DOHH2 (cell line): ENCODE data around the gene CALHM6.

Source experiments
- H3F3A ChIP-seq: fragments of 200-600 bp; sonication (generic), shearing (Covaris generic); 2 replicates; pipeline ENCODE4 v1.6.0; 2016; ENCODE audit warnings: antibody characterized with exemption, mild to moderate bottlenecking; ENCODE audit not compliant: control insufficient read depth, insufficient read depth
- H3K27ac ChIP-seq: fragments of 200-600 bp; sonication (generic); 2 replicates; pipeline ENCODE4 v1.5.1; 2014; ENCODE audit warnings: low read depth, mild to moderate bottlenecking, low read length, moderate library complexity
- H3K27me3 ChIP-seq: fragments of 200-600 bp; sonication (generic); 2 replicates; pipeline ENCODE4 v1.6.1; 2014; ENCODE audit warnings: mild to moderate bottlenecking, low read length, mixed read lengths; ENCODE audit not compliant: control insufficient read depth
- H3K36me3 ChIP-seq: fragments of 200-600 bp; sonication (generic); 2 replicates; pipeline ENCODE4 v1.6.1; 2014; ENCODE audit warnings: mild to moderate bottlenecking, low read length, moderate library complexity, mixed read lengths; ENCODE audit not compliant: control insufficient read depth
- H3K4me1 ChIP-seq: fragments of 200-600 bp; sonication (generic); 2 replicates; pipeline ENCODE4 v1.6.1; 2014; ENCODE audit warnings: mild to moderate bottlenecking, low read length, mixed read lengths; ENCODE audit not compliant: control insufficient read depth
- H3K4me2 ChIP-seq: fragments of 200-600 bp; sonication (generic); 2 replicates; pipeline ENCODE4 v1.6.0; 2014; ENCODE audit warnings: mild to moderate bottlenecking, low read length, moderate library complexity
- H3K4me3 ChIP-seq: fragments of 200-600 bp; sonication (generic); 2 replicates; pipeline ENCODE4 v1.5.1; 2014; ENCODE audit warnings: mild to moderate bottlenecking, low read length, mixed read lengths
- H3K79me2 ChIP-seq: fragments of 200-600 bp; sonication (generic); 2 replicates; pipeline ENCODE4 v1.6.1; 2014; ENCODE audit warnings: mild to moderate bottlenecking, low read length, mixed read lengths; ENCODE audit not compliant: control insufficient read depth
- H3K9me2 ChIP-seq: fragments of 200-600 bp; sonication (generic); replicated peaks from 2 replicates; pipeline ENCODE4 v1.6.1; 2014; ENCODE audit warnings: mild to moderate bottlenecking, low read length, mixed read lengths; ENCODE audit not compliant: control insufficient read depth
- H3K9me3 ChIP-seq: fragments of 200-600 bp; sonication (generic); 2 replicates; pipeline ENCODE4 v1.6.1; 2014; ENCODE audit warnings: antibody characterized with exemption, low read length, mixed read lengths; ENCODE audit not compliant: control insufficient read depth, insufficient read depth
- H4K20me1 ChIP-seq: fragments of 200-600 bp; sonication (generic); 2 replicates; pipeline ENCODE4 v1.6.0; 2014; ENCODE audit warnings: low read depth, mild to moderate bottlenecking, antibody characterized with exemption, low read length, moderate library complexity; ENCODE audit not compliant: control insufficient read depth, insufficient read depth
- CTCF ChIP-seq: fragments of 200-600 bp; sonication (generic); IDR thresholded peaks from one replicate; pipeline ENCODE4 v1.5.1; 2014; ENCODE audit warnings: antibody characterized with exemption, mild to moderate bottlenecking, low read depth, low read length; ENCODE audit not compliant: poor library complexity, severe bottlenecking
- EZH2phosphoT487 ChIP-seq: fragments of 200-600 bp; sonication (generic); IDR thresholded peaks from 2 replicates; pipeline ENCODE4 v1.6.1; 2017; ENCODE audit warnings: borderline replicate concordance, mild to moderate bottlenecking, antibody characterized with exemption, low read length, moderate library complexity, mixed read lengths

The CALHM6 gene

GRCh38 chr6:116444092-116444491, 17.1 kb upstream of the CALHM6 start:
- Histone ChIP-seq H3K27me3 (peaks cover 30% of the 10 kb centered on the region), H3F3A (no peaks in the 10 kb centered on the region), H3K4me1 (peaks cover under 1% of the 10 kb centered on the region; the same call in 1 of the 2 replicates), H3K79me2 (no peaks in the 10 kb centered on the region), H3K9me3 (no peaks in the 10 kb centered on the region), H4K20me1 (no peaks in the 10 kb centered on the region), H3K4me2 (no peak overlapping the region), H3K27ac (no peak overlapping the region), H3K4me3 (no peak overlapping the region), H3K9me2 (no peaks in the 10 kb centered on the region), H3K36me3 (no peaks in the 10 kb centered on the region)
- TF ChIP-seq CTCF (peak; percentile 66), EZH2phosphoT487 (no peak)

DNA sequence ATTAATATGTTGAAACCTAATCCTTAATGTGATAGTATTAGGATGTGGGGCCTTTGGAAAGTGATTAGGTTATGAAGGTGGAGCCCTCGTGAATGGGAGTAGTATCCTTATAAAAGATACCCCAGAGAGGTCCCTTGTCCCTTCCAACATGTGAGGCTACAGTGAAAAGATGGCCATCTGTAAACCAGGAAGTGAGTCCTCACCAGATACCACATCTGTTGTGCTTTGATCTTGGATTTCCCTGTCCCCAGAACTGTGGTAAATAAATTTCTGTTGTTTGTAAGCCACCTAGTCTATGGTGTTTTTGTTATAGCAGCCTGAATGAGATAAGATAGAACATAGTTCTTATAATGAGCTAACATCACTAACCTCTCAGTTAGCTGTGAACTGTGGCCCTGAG, 16.6 kb upstream of the CALHM6 start:
- no peaks in the 10 kb centered on the region for H3K79me2 ChIP-seq

GRCh38 chr6:116445102-116445501, 16.1 kb upstream of the CALHM6 start:
- Histone ChIP-seq H3K27ac (no peak overlapping the region), H3K4me3 (no peak overlapping the region), H3K9me3 (no peaks in the 10 kb centered on the region), H3K4me2 (no peak overlapping the region), H3K9me2 (no peaks in the 10 kb centered on the region), H3K27me3 (peaks cover 35% of the 10 kb centered on the region), H3K79me2 (no peaks in the 10 kb centered on the region), H4K20me1 (no peaks in the 10 kb centered on the region), H3K4me1 (no peaks in the 10 kb centered on the region), H3K36me3 (no peaks in the 10 kb centered on the region), H3F3A (no peaks in the 10 kb centered on the region)
- TF ChIP-seq EZH2phosphoT487 (no peak), CTCF (no peak)

More for the DNA sequence above, 16.6 kb upstream of the CALHM6 start:
- no peak overlapping the region for H3K4me3 ChIP-seq
- no peaks in the 10 kb centered on the region for H3F3A ChIP-seq
- H3K4me1 ChIP-seq, result no peaks in the 10 kb centered on the region
- no peak overlapping the region for H3K4me2 ChIP-seq
- no peaks in the 10 kb centered on the region for H3K9me2 ChIP-seq
- H3K9me3 ChIP-seq, result no peaks in the 10 kb centered on the region
- no peaks in the 10 kb centered on the region for H3K36me3 ChIP-seq
- H4K20me1 ChIP-seq, result no peaks in the 10 kb centered on the region
- H3K27ac ChIP-seq, result no peak overlapping the region
- TF ChIP-seq EZH2phosphoT487 (no peak), CTCF (no peak)
- H3K27me3 ChIP-seq, result peaks cover 34% of the 10 kb centered on the region

GRCh38 chr6:116446399-116446798, 14.8 kb upstream of the CALHM6 start:
- Histone ChIP-seq H3K9me3 (no peaks in the 10 kb centered on the region), H3K36me3 (no peaks in the 10 kb centered on the region), H3K4me1 (no peaks in the 10 kb centered on the region), H3K4me2 (no peak overlapping the region), H3F3A (no peaks in the 10 kb centered on the region), H3K9me2 (no peaks in the 10 kb centered on the region), H3K4me3 (no peak overlapping the region), H3K27ac (no peak overlapping the region), H4K20me1 (no peaks in the 10 kb centered on the region), H3K79me2 (no peaks in the 10 kb centered on the region), H3K27me3 (peaks cover 25% of the 10 kb centered on the region; the same call in 1 of the 2 replicates)
- TF ChIP-seq EZH2phosphoT487, result no peak
- no peak for TF ChIP-seq CTCF
